Activated naive CD4-positive, alpha-beta T cell treated with anti-CD3 and anti-CD28 coated beads, Interleukin-2, amount 50 U/mL, for 16 hours (primary cell): ENCODE data around the gene KCNC3.

Source experiments
- DNase-seq: peaks from one replicate; pipeline ENCODE4 v3.0.0-alpha.2; 2020

The KCNC3 gene

GRCh38 chr19:50309396-50310125 is 19.6 kb downstream of the KCNC3 start:
- DNase-seq, result no peak

GRCh38 chr19:50308991-50309390 is 20.2 kb downstream of the KCNC3 start:
- no peak for DNase-seq

GRCh38 chr19:50303558-50303957 is 25.6 kb downstream of the KCNC3 start:
- DNase-seq, result no peak

- no peak for DNase-seq
Observed at GRCh38 chr19:50301607-50301971, 27.6 kb downstream of the KCNC3 start.

- no peak for DNase-seq
Observed at GRCh38 chr19:50300814-50301606, 28.2 kb downstream of the KCNC3 start.

- DNase-seq, result no peak
Observed at GRCh38 chr19:50300051-50300450, 29.1 kb downstream of the KCNC3 start.

GRCh38 chr19:50293263-50294004 is 35.7 kb downstream of the KCNC3 start:
- DNase-seq, result no peak

GRCh38 chr19:50292216-50292827 is 36.9 kb downstream of the KCNC3 start:
- DNase-seq, result no peak

GRCh38 chr19:50290775-50291174 is 38.4 kb downstream of the KCNC3 start:
- no peak for DNase-seq

GRCh38 chr19:50290011-50290410 is 39.2 kb downstream of the KCNC3 start:
- no peak for DNase-seq

- no peak for DNase-seq
Observed at GRCh38 chr19:50288954-50289353, 40.2 kb downstream of the KCNC3 start.

- DNase-seq, result no peak
Observed at GRCh38 chr19:50287331-50287730, 41.8 kb downstream of the KCNC3 start.

- DNase-seq, result no peak
Observed at GRCh38 chr19:50286443-50286842, 42.7 kb downstream of the KCNC3 start.

GRCh38 chr19:50285833-50286232 is 43.3 kb downstream of the KCNC3 start:
- no peak for DNase-seq

GRCh38 chr19:50281491-50281890 is 47.7 kb downstream of the KCNC3 start:
- no peak for DNase-seq

- no peak for DNase-seq
Observed at GRCh38 chr19:50280983-50281382, 48.2 kb downstream of the KCNC3 start.

- DNase-seq, result no peak
Observed at GRCh38 chr19:50280074-50280473, 49.1 kb downstream of the KCNC3 start.

GRCh38 chr19:50277966-50278580 is 51.1 kb downstream of the KCNC3 start:
- no peak for DNase-seq

GRCh38 chr19:50276370-50277063 is 52.7 kb downstream of the KCNC3 start:
- no peak for DNase-seq

GRCh38 chr19:50275577-50276368 is 53.4 kb downstream of the KCNC3 start:
- DNase-seq, result no peak

GRCh38 chr19:50273821-50274220 is 55.4 kb downstream of the KCNC3 start:
- DNase-seq, result no peak
